ENCODE results near the gene ANKRD23.

Gene ANKRD23

GRCh38 chr2:96839875-96840850 lies 3.7 kb downstream of the ANKRD23 start:
- no peak overlapping the region for H3K27ac ChIP-seq (ENCODE audit: insufficient read depth, low read length, poor library complexity, severe bottlenecking)
- H3K4me3 ChIP-seq (ENCODE audit: insufficient read depth, low read depth, low read length, poor library complexity, severe bottlenecking), result peak overlapping the region; percentile 38
- DNase-seq, result no peak
- H3K27me3 ChIP-seq (replicated peaks; ENCODE audit: control insufficient read depth, insufficient read depth, low read length, poor library complexity, severe bottlenecking), result no peaks in the 10 kb centered on the region
- no peaks in the 10 kb centered on the region for H3K9me3 ChIP-seq (ENCODE audit: control insufficient read depth, low read length)
- peaks cover 5% of the 10 kb centered on the region for H3K36me3 ChIP-seq (ENCODE audit: control insufficient read depth, insufficient read depth, low read length)
- H3K4me1 ChIP-seq (ENCODE audit: control insufficient read depth, insufficient read depth, low read length, poor library complexity, severe bottlenecking), result peaks cover 18% of the 10 kb centered on the region

- peak; percentile 66 to 74 (median 74) for DNase-seq
- no peaks in the 10 kb centered on the region for H3K27me3 ChIP-seq (replicated peaks; ENCODE audit: control insufficient read depth, insufficient read depth, low read length, poor library complexity, severe bottlenecking)
- H3K4me3 ChIP-seq (ENCODE audit: insufficient read depth, low read depth, low read length, poor library complexity, severe bottlenecking), result peak overlapping the region; percentile 38
- H3K4me1 ChIP-seq (ENCODE audit: control insufficient read depth, insufficient read depth, low read length, poor library complexity, severe bottlenecking), result peaks cover 18% of the 10 kb centered on the region
- no peaks in the 10 kb centered on the region for H3K9me3 ChIP-seq (ENCODE audit: control insufficient read depth, low read length)
- peaks cover under 1% of the 10 kb centered on the region for H3K36me3 ChIP-seq (ENCODE audit: control insufficient read depth, insufficient read depth, low read length)
- peak overlapping the region; percentile 56 for H3K27ac ChIP-seq (ENCODE audit: insufficient read depth, low read length, poor library complexity, severe bottlenecking)
Measured at GRCh38 chr2:96839293-96839874, 4.4 kb downstream of the ANKRD23 start.

DNA sequence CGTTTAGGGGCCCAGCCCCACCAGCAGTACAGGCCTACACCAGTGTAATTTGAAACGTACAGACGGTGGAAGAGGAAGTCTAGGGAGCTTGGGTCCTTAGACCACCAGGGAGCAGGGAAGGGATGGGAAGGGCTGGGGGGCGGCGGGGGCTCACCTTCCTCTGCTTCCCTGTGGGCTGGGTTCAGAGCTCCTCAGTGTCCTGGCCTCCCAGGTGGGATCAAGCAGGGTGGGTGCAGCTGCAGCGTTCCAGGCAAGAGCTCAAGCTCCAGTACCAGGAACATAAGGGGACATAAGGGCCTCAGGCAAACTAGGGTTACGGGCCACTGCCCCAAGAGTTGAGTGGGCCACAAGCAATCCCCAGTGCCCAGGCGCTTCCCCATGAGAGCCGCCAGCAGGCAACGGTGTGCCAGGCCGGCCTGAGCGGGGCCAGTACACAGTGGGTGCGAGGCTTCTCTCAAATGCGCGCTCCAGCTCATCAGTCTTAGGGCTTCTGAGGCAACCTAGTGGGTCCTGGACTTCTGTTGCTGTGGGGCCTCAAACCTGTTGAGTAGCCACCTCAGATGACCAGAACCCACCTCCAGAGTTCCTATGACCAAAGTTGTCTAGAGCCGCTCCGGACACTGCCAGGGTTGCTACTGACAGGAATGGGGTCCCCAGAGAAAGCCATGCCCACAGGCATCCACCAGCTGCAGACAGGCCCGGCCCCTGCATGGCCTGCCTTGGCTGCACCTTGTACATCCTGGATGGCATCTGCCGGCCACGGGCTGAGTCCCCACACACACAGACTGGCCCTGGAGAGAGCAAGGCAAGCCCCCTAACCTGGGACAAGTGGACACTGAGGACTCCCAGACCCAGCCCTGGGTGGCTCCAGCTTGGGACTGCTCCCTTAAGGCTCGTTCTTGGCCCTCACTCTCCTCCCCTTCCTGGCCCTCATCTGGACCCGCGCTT lies 5.2 kb downstream of the ANKRD23 start:
- H3K36me3 ChIP-seq (ENCODE audit: control insufficient read depth, insufficient read depth, low read length), result peaks cover under 1% of the 10 kb centered on the region
- H3K27me3 ChIP-seq (replicated peaks; ENCODE audit: control insufficient read depth, insufficient read depth, low read length, poor library complexity, severe bottlenecking), result no peaks in the 10 kb centered on the region
- peak overlapping the region; percentile 38 for H3K4me3 ChIP-seq (ENCODE audit: insufficient read depth, low read depth, low read length, poor library complexity, severe bottlenecking)
- H3K27ac ChIP-seq (ENCODE audit: insufficient read depth, low read length, poor library complexity, severe bottlenecking), result peak overlapping the region; percentile 56
- DNase-seq, result no peak
- H3K4me1 ChIP-seq (ENCODE audit: control insufficient read depth, insufficient read depth, low read length, poor library complexity, severe bottlenecking), result peaks cover 18% of the 10 kb centered on the region
- no peaks in the 10 kb centered on the region for H3K9me3 ChIP-seq (ENCODE audit: control insufficient read depth, low read length)

DNA sequence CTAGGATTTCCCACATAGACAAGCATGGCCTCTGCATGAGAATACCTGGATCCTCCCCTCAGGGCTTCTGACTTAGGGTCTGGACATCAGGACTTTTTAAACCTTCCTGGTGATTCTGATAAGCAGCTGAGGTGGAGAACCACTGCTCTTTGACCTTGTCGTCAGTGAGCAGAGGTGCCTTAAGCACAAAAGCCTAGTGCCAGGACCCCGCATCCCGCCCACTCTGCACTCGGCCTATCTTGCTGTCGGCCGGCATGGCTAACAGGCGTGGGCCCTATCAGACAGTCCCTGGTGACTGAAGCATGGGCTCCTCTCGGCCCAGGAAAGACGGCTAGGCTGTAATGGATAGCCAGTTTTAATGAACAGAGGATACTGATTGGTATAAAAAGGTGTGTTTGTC lies 6.2 kb downstream of the ANKRD23 start:
- H3K27me3 ChIP-seq (replicated peaks; ENCODE audit: control insufficient read depth, insufficient read depth, low read length, poor library complexity, severe bottlenecking), result no peaks in the 10 kb centered on the region
- H3K27ac ChIP-seq (ENCODE audit: insufficient read depth, low read length, poor library complexity, severe bottlenecking), result no peak overlapping the region
- no peak overlapping the region for H3K4me3 ChIP-seq (ENCODE audit: insufficient read depth, low read depth, low read length, poor library complexity, severe bottlenecking)
- H3K4me1 ChIP-seq (ENCODE audit: control insufficient read depth, insufficient read depth, low read length, poor library complexity, severe bottlenecking), result peaks cover 18% of the 10 kb centered on the region
- H3K9me3 ChIP-seq (ENCODE audit: control insufficient read depth, low read length), result no peaks in the 10 kb centered on the region
- peaks cover 9% of the 10 kb centered on the region for H3K36me3 ChIP-seq (ENCODE audit: control insufficient read depth, insufficient read depth, low read length)
- DNase-seq, result no peak

- Histone ChIP-seq H3K27me3 (replicated peaks; ENCODE audit: control insufficient read depth, insufficient read depth, low read length, poor library complexity, severe bottlenecking) (no peaks in the 10 kb centered on the region), H3K27ac (ENCODE audit: insufficient read depth, low read length, poor library complexity, severe bottlenecking) (no peak overlapping the region), H3K36me3 (ENCODE audit: control insufficient read depth, insufficient read depth, low read length) (peaks cover 27% of the 10 kb centered on the region), H3K4me1 (ENCODE audit: control insufficient read depth, insufficient read depth, low read length, poor library complexity, severe bottlenecking) (peaks cover 18% of the 10 kb centered on the region), H3K4me3 (ENCODE audit: insufficient read depth, low read depth, low read length, poor library complexity, severe bottlenecking) (no peak overlapping the region), H3K9me3 (ENCODE audit: control insufficient read depth, low read length) (no peaks in the 10 kb centered on the region)
- DNase-seq, result no peak
Measured at GRCh38 chr2:96835830-96836229, 8.0 kb downstream of the ANKRD23 start.

GRCh38 chr2:96832754-96833507 lies 10.9 kb downstream of the ANKRD23 start:
- peaks cover 53% of the 10 kb centered on the region for H3K36me3 ChIP-seq (ENCODE audit: control insufficient read depth, insufficient read depth, low read length)

GRCh38 chr2:96832408-96832753 lies 11.4 kb downstream of the ANKRD23 start:
- no peaks in the 10 kb centered on the region for H3K27me3 ChIP-seq (replicated peaks; ENCODE audit: control insufficient read depth, insufficient read depth, low read length, poor library complexity, severe bottlenecking)
- H3K4me1 ChIP-seq (ENCODE audit: control insufficient read depth, insufficient read depth, low read length, poor library complexity, severe bottlenecking), result no peaks in the 10 kb centered on the region
- H3K36me3 ChIP-seq (ENCODE audit: control insufficient read depth, insufficient read depth, low read length), result peaks cover 58% of the 10 kb centered on the region
- no peak overlapping the region for H3K4me3 ChIP-seq (ENCODE audit: insufficient read depth, low read depth, low read length, poor library complexity, severe bottlenecking)
- DNase-seq, result no peak
- H3K9me3 ChIP-seq (ENCODE audit: control insufficient read depth, low read length), result no peaks in the 10 kb centered on the region
- H3K27ac ChIP-seq (ENCODE audit: insufficient read depth, low read length, poor library complexity, severe bottlenecking), result no peak overlapping the region

More at GRCh38 chr2:96832754-96833507, 10.9 kb downstream of the ANKRD23 start:
- no peaks in the 10 kb centered on the region for H3K27me3 ChIP-seq (replicated peaks; ENCODE audit: control insufficient read depth, insufficient read depth, low read length, poor library complexity, severe bottlenecking)
- DNase-seq, result no peak
- no peaks in the 10 kb centered on the region for H3K4me1 ChIP-seq (ENCODE audit: control insufficient read depth, insufficient read depth, low read length, poor library complexity, severe bottlenecking)
- no peak overlapping the region for H3K27ac ChIP-seq (ENCODE audit: insufficient read depth, low read length, poor library complexity, severe bottlenecking)
- H3K9me3 ChIP-seq (ENCODE audit: control insufficient read depth, low read length), result no peaks in the 10 kb centered on the region
- H3K4me3 ChIP-seq (ENCODE audit: insufficient read depth, low read depth, low read length, poor library complexity, severe bottlenecking), result no peak overlapping the region

DNA sequence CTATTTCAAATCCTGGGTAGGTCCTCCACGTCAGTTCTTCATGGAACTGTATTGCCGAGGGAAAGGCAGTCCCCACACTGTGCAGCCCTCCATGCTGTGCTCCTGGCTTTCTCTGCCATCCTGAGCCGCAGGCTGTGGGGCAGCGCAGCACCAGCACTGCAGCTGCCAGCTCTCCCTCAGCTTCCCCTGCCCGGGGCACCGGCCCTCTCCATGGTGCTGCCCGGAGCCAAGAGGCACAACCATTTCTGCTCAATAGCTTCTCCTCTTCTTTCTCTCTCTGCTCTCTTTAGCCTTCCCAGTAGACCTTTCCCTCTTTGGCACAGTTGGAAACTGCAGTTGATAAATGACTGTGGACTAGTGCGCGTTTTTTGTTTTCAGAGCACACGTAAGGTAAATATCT lies 12.1 kb downstream of the ANKRD23 start:
- Histone ChIP-seq H3K27me3 (replicated peaks; ENCODE audit: control insufficient read depth, insufficient read depth, low read length, poor library complexity, severe bottlenecking) (no peaks in the 10 kb centered on the region), H3K27ac (ENCODE audit: insufficient read depth, low read length, poor library complexity, severe bottlenecking) (no peak overlapping the region), H3K4me1 (ENCODE audit: control insufficient read depth, insufficient read depth, low read length, poor library complexity, severe bottlenecking) (no peaks in the 10 kb centered on the region), H3K9me3 (ENCODE audit: control insufficient read depth, low read length) (no peaks in the 10 kb centered on the region), H3K4me3 (ENCODE audit: insufficient read depth, low read depth, low read length, poor library complexity, severe bottlenecking) (no peak overlapping the region), H3K36me3 (ENCODE audit: control insufficient read depth, insufficient read depth, low read length) (peaks cover 64% of the 10 kb centered on the region)
- DNase-seq, result no peak

- Histone ChIP-seq H3K9me3 (ENCODE audit: control insufficient read depth, low read length) (no peaks in the 10 kb centered on the region), H3K27me3 (replicated peaks; ENCODE audit: control insufficient read depth, insufficient read depth, low read length, poor library complexity, severe bottlenecking) (no peaks in the 10 kb centered on the region), H3K4me3 (ENCODE audit: insufficient read depth, low read depth, low read length, poor library complexity, severe bottlenecking) (no peak overlapping the region), H3K27ac (ENCODE audit: insufficient read depth, low read length, poor library complexity, severe bottlenecking) (no peak overlapping the region), H3K36me3 (ENCODE audit: control insufficient read depth, insufficient read depth, low read length) (peaks cover 78% of the 10 kb centered on the region), H3K4me1 (ENCODE audit: control insufficient read depth, insufficient read depth, low read length, poor library complexity, severe bottlenecking) (no peaks in the 10 kb centered on the region)
- DNase-seq, result no peak
Measured at GRCh38 chr2:96830044-96830562, 13.7 kb downstream of the ANKRD23 start.
